IMR-90 (cell line): ENCODE data around the gene MLKL. TPM values are rescaled to one million over a fixed set of nuclear protein-coding genes. Genes with fewer than 3 reads are reported as not detected.

ENCODE experiments used
- ATAC-seq: fragments of 200-7000 bp; cut with Tn5 transposase; 2 replicates; pipeline ENCODE4 v1.9.1; 2020; ENCODE audit warnings: low read depth, mild to moderate bottlenecking, moderate library complexity
- BruUV-seq: library from RNA; stranded (reverse); fragments of 400-500 nt; replicated peaks from 2 replicates; lab custom pipeline; 2021; lab: Mats Ljungman, UMichigan
- CTCF ChIA-PET: fragments of 300-600 bp; formaldehyde crosslinking; extraction: SDS; loops from one replicate; lab custom pipeline; 2021; ENCODE audit warnings: antibody characterized with exemption; lab: Yijun Ruan, JAX
- POLR2A ChIA-PET: fragments of 300-600 bp; sonication (Branson Sonifier 250); formaldehyde crosslinking; loops from one replicate; lab custom pipeline; 2022; ENCODE audit warnings: antibody characterized with exemption; ENCODE audit not compliant: unreplicated experiment; lab: Charles Lee
- DNase-seq: peaks from one replicate; pipeline ENCODE4 v3.0.0; 2013
- H2AFZ ChIP-seq: replicated peaks from 2 replicates; pipeline ENCODE3; 2013; ENCODE audit warnings: low read length, mild to moderate bottlenecking; ENCODE audit not compliant: poor library complexity
- H2AK5ac ChIP-seq: 2 replicates; pipeline ENCODE4 v1.6.1; 2013; ENCODE audit warnings: low read depth, low read length, inconsistent platforms
- H2AK9ac ChIP-seq: replicated peaks from 2 replicates; pipeline ENCODE3; 2013; ENCODE audit warnings: mild to moderate bottlenecking, low read depth, low read length, moderate library complexity; ENCODE audit not compliant: poor library complexity
- H2BK120ac ChIP-seq: 2 replicates; pipeline ENCODE4 v1.6.1; 2013; ENCODE audit warnings: low read depth, low read length, inconsistent platforms
- H2BK15ac ChIP-seq: 3 replicates; pipeline ENCODE4 v1.6.1; 2013; ENCODE audit warnings: low read depth, low read length, inconsistent platforms
- H2BK20ac ChIP-seq: 2 replicates; pipeline ENCODE4 v1.6.1; 2013; ENCODE audit warnings: low read depth, mild to moderate bottlenecking, inconsistent platforms, low read length, moderate library complexity
- H2BK5ac ChIP-seq: 2 replicates; pipeline ENCODE4 v1.6.1; 2013; ENCODE audit warnings: mild to moderate bottlenecking, low read depth, low read length, inconsistent platforms; ENCODE audit not compliant: poor library complexity, severe bottlenecking
- H3K14ac ChIP-seq: replicated peaks from 2 replicates; pipeline ENCODE4 v1.6.1; 2013; ENCODE audit warnings: low read depth, low read length, inconsistent platforms
- H3K18ac ChIP-seq: 2 replicates; pipeline ENCODE4 v1.6.1; 2013; ENCODE audit warnings: low read depth, low read length, control low read depth
- H3K23ac ChIP-seq: 2 replicates; pipeline ENCODE4 v1.6.1; 2013; ENCODE audit warnings: low read depth, low read length, inconsistent platforms
- H3K27ac ChIP-seq: 2 replicates; pipeline ENCODE4 v1.5.1; 2013; ENCODE audit warnings: mild to moderate bottlenecking, control low read depth, low read length; ENCODE audit not compliant: insufficient read depth
- H3K27me3 ChIP-seq: 2 replicates; pipeline ENCODE4 v1.6.1; 2013; ENCODE audit warnings: low read length; ENCODE audit not compliant: control insufficient read depth, insufficient read depth
- H3K36me3 ChIP-seq: 2 replicates; pipeline ENCODE4 v1.6.1; 2013; ENCODE audit warnings: low read length, mixed read lengths; ENCODE audit not compliant: control insufficient read depth, insufficient read depth
- H3K4ac ChIP-seq: 2 replicates; pipeline ENCODE4 v1.6.1; 2013; ENCODE audit warnings: low read depth, low read length, inconsistent platforms
- H3K4me1 ChIP-seq: 2 replicates; pipeline ENCODE4 v1.6.1; 2013; ENCODE audit warnings: low read length, mixed read lengths; ENCODE audit not compliant: control insufficient read depth, insufficient read depth
- H3K4me2 ChIP-seq: 2 replicates; pipeline ENCODE4 v1.6.1; 2013; ENCODE audit warnings: low read depth, mild to moderate bottlenecking, control low read depth, low read length, moderate library complexity
- H3K4me3 ChIP-seq: 2 replicates; pipeline ENCODE4 v1.5.1; 2013; ENCODE audit warnings: low read depth, mild to moderate bottlenecking, control low read depth, low read length, moderate library complexity; ENCODE audit not compliant: insufficient read depth
- H3K56ac ChIP-seq: 2 replicates; pipeline ENCODE4 v1.6.1; 2013; ENCODE audit warnings: low read length, inconsistent platforms; ENCODE audit not compliant: insufficient read depth; ENCODE audit errors: extremely low read depth
- H3K79me1 ChIP-seq, 2 experiments: 2 replicates each; pipeline ENCODE4 v1.6.1; 2013; ENCODE audit warnings: low read length in 2 of 2, inconsistent platforms in 1 of 2, low read depth in 1 of 2
- H3K9ac ChIP-seq: 2 replicates; pipeline ENCODE4 v1.6.1; 2013; ENCODE audit warnings: low read depth, low read length, control low read depth
- H3K9me1 ChIP-seq: 2 replicates; pipeline ENCODE4 v1.6.1; 2013; ENCODE audit warnings: low read length, inconsistent platforms; ENCODE audit not compliant: insufficient read depth
- H3K9me3 ChIP-seq: 2 replicates; pipeline ENCODE4 v1.6.1; 2013; ENCODE audit warnings: low read length; ENCODE audit not compliant: control insufficient read depth, insufficient read depth
- H4K20me1 ChIP-seq: 2 replicates; pipeline ENCODE4 v1.6.1; 2013; ENCODE audit warnings: low read length, inconsistent platforms; ENCODE audit not compliant: insufficient read depth
- H4K5ac ChIP-seq: 2 replicates; pipeline ENCODE4 v1.6.1; 2013; ENCODE audit warnings: mild to moderate bottlenecking, low read depth, low read length, control low read depth
- H4K8ac ChIP-seq, 2 experiments: 2 replicates each; pipeline ENCODE4 v1.6.1; 2013; ENCODE audit warnings: low read depth in 2 of 2, low read length in 2 of 2, control low read depth in 1 of 2, inconsistent platforms in 1 of 2
- H4K91ac ChIP-seq: 2 replicates; pipeline ENCODE4 v1.6.1; 2013; ENCODE audit warnings: low read depth, low read length, inconsistent platforms; ENCODE audit not compliant: insufficient read depth
- CEBPB ChIP-seq: IDR thresholded peaks from 2 replicates; pipeline ENCODE4 v1.6.1; 2012; ENCODE audit warnings: low read depth, low read length, improper control_type of control experiment
- ELK1 ChIP-seq: fragments of 150-350 bp; IDR thresholded peaks from 2 replicates; pipeline ENCODE4 v1.6.1; 2016; ENCODE audit warnings: low read depth, mild to moderate bottlenecking, low read length, moderate library complexity, borderline replicate concordance
- MAFK ChIP-seq: IDR thresholded peaks from 2 replicates; pipeline ENCODE4 v1.6.1; 2012; ENCODE audit warnings: low read depth, low read length, improper control_type of control experiment
- MXI1 ChIP-seq: IDR thresholded peaks from 2 replicates; pipeline ENCODE4 v1.6.1; 2012; ENCODE audit warnings: low read depth, mild to moderate bottlenecking, low read length, moderate library complexity, borderline replicate concordance
- NFE2L2 ChIP-seq: fragments of 150-350 bp; IDR thresholded peaks from 2 replicates; pipeline ENCODE4 v1.6.1; 2016; ENCODE audit warnings: low read depth, mild to moderate bottlenecking, low read length
- RAD21 ChIP-seq: IDR thresholded peaks from 2 replicates; pipeline ENCODE4 v1.6.1; 2012; ENCODE audit warnings: low read length, improper control_type of control experiment
- RCOR1 ChIP-seq: IDR thresholded peaks from 2 replicates; pipeline ENCODE4 v1.6.1; 2012; ENCODE audit warnings: mild to moderate bottlenecking, low read length, improper control_type of control experiment; ENCODE audit not compliant: insufficient replicate concordance
- SMC3 ChIP-seq: fragments of 150-350 bp; IDR thresholded peaks from 2 replicates; pipeline ENCODE4 v1.6.1; 2016; ENCODE audit warnings: low read depth, mild to moderate bottlenecking, antibody characterized with exemption, low read length, moderate library complexity
- WGBS, 2 experiments: methylation state at CpG; one replicate each; pipeline versions ENCODE4 v1.1.5 to v1.1.7; 2013; ENCODE audit warnings: missing lambda C conversion rate in 2 of 2; ENCODE audit not compliant: insufficient read length in 1 of 2; ENCODE audit errors: extremely low coverage in 2 of 2; 5-methylcytosine and 5-hydroxymethylcytosine counted together
- dilution Hi-C: fragments of 300-500 bp; cut with HindIII; formaldehyde crosslinking; loops from one replicate; pipeline ENCODE4 v1.14.3; 2018; ENCODE audit warnings: low sequenced_read_pairs; ENCODE audit not compliant: unreplicated experiment
- in situ Hi-C: fragments of 300-500 bp; cut with MboI; formaldehyde crosslinking; loops from 3 replicates; pipeline ENCODE4 v1.14.3; 2019; ENCODE audit warnings: low sequenced_read_pairs, inconsistent platforms, mixed read lengths
- intact Hi-C: fragments of 100-400 bp; cut with micrococcal nuclease; formaldehyde crosslinking; loops from 2 replicates; pipeline ENCODE4 v1.10.0; 2022
- polyA plus RNA-seq, 3 experiments: library from polyadenylated mRNA; depleted of rRNA; stranded (reverse); fragments of >200 nt; gene quantifications; 2 replicates each; pipeline ENCODE4 v1.2.3, GENCODE V29; 2012; ENCODE audit warnings: low replicate concordance in 1 of 3
- total RNA-seq: library from RNA; depleted of rRNA; stranded (reverse); fragments of >200 nt; gene quantifications from 2 replicates; pipeline ENCODE4 v1.2.3, GENCODE V29; 2012
- TF ChIP-seq, protein P1 (sequence below): conservative IDR thresholded peaks from 2 replicates; pipeline ENCODE4 v1.5.1; 2012; ENCODE audit warnings: mild to moderate bottlenecking, low read depth, low read length, improper control_type of control experiment
- TF ChIP-seq, protein P2 (sequence below): fragments of 150-350 bp; IDR thresholded peaks from 2 replicates; pipeline ENCODE4 v1.6.1; 2017; ENCODE audit warnings: mild to moderate bottlenecking, antibody characterized with exemption, low read length, low read depth

MLKL gene
- total and polyA plus RNA-seq, 2 of the 4 experiments (the other 2 are of a cell fraction), result 3.6 to 4.5 TPM

GRCh38 chr16:74726716-74727115 lies 26.1 kb upstream of the MLKL start:
- intact Hi-C loops (no loop called here), dilution Hi-C loops (no loop called here)

More at GRCh38 chr16:74726716-74727115, 26.1 kb upstream of the MLKL start:
- DNase-seq (no peak), ATAC-seq (no peak)
- no peak overlapping the region for H2BK5ac ChIP-seq
- WGBS, 2 experiments, result no CpG with 5 or more reads among the region's 2 CpGs
- H3K18ac ChIP-seq, result no peak overlapping the region
- no peak overlapping the region for H3K56ac ChIP-seq
- no peaks in the 10 kb centered on the region; the same call in 1 of the 2 replicates for H3K9me1 ChIP-seq
- in situ Hi-C loops, result no loop called here
- H3K79me1 ChIP-seq, result no peaks in the 10 kb centered on the region
- TF ChIP-seq ELK1, result no peak
- TF ChIP-seq, protein P1, sequence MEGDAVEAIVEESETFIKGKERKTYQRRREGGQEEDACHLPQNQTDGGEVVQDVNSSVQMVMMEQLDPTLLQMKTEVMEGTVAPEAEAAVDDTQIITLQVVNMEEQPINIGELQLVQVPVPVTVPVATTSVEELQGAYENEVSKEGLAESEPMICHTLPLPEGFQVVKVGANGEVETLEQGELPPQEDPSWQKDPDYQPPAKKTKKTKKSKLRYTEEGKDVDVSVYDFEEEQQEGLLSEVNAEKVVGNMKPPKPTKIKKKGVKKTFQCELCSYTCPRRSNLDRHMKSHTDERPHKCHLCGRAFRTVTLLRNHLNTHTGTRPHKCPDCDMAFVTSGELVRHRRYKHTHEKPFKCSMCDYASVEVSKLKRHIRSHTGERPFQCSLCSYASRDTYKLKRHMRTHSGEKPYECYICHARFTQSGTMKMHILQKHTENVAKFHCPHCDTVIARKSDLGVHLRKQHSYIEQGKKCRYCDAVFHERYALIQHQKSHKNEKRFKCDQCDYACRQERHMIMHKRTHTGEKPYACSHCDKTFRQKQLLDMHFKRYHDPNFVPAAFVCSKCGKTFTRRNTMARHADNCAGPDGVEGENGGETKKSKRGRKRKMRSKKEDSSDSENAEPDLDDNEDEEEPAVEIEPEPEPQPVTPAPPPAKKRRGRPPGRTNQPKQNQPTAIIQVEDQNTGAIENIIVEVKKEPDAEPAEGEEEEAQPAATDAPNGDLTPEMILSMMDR, result peak; percentile 39
- TF ChIP-seq CEBPB, result no peak
- TF ChIP-seq MAFK, result no peak
- 0 out of 2 replicates have a peak, but pooled peaks have one; percentile 8 for TF ChIP-seq SMC3
- no peak for TF ChIP-seq RCOR1
- no peak for TF ChIP-seq MXI1
- TF ChIP-seq NFE2L2, result no peak
- peak; percentile 18 for TF ChIP-seq RAD21
- TF ChIP-seq, protein P2, sequence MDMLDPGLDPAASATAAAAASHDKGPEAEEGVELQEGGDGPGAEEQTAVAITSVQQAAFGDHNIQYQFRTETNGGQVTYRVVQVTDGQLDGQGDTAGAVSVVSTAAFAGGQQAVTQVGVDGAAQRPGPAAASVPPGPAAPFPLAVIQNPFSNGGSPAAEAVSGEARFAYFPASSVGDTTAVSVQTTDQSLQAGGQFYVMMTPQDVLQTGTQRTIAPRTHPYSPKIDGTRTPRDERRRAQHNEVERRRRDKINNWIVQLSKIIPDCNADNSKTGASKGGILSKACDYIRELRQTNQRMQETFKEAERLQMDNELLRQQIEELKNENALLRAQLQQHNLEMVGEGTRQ, result no peak
- H2BK15ac ChIP-seq, result no peak overlapping the region
- no peak overlapping the region for H4K8ac ChIP-seq
- H3K4ac ChIP-seq, result no peak overlapping the region
- no peak overlapping the region for H2AFZ ChIP-seq
- H2AK5ac ChIP-seq, result no peak overlapping the region
- no peak overlapping the region for H3K23ac ChIP-seq
- no peak overlapping the region for H4K91ac ChIP-seq
- H3K36me3 ChIP-seq, result no peaks in the 10 kb centered on the region
- no peak overlapping the region for H3K9ac ChIP-seq
- H2BK20ac ChIP-seq, result no peak overlapping the region
- H3K9me3 ChIP-seq, result peaks cover 4% of the 10 kb centered on the region; the same call in 1 of the 2 replicates
- no peak overlapping the region for H3K27ac ChIP-seq
- no peak overlapping the region for H3K4me3 ChIP-seq
- no peak overlapping the region for H3K14ac ChIP-seq
- no peaks in the 10 kb centered on the region for H4K20me1 ChIP-seq
- POLR2A ChIA-PET, result no interaction called here
- no peak overlapping the region for H3K4me2 ChIP-seq
- no peak overlapping the region for H2BK120ac ChIP-seq
- no peak overlapping the region for H4K5ac ChIP-seq
- H3K27me3 ChIP-seq, result no peaks in the 10 kb centered on the region; the same call in 1 of the 2 replicates
- peak overlapping the region; percentile 79 for H2AK9ac ChIP-seq
- BruUV-seq, result no TSS peak
- CTCF ChIA-PET, result no interaction called here
- H3K4me1 ChIP-seq, result peaks cover 12% of the 10 kb centered on the region
